ENCODE results near the gene TSC22D1.

Gene TSC22D1

DNA sequence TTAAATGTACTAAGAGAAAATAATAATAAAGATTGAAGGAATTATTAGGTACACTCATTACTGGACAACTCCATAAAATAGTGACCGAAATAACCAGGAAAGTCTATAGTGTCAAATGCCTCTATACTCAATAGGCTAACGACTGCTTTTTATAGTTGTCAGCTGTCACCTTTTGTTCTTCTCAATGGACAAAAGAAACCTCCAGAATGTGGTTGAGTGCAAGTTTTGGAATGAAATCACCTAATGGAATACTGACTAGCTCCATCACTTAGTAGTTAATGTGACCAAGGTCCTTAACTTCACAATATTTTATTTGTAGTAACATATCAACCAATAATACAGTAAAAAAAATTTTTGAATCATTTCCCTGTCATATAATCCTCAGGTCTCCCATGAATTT is 18.1 kb downstream of the TSC22D1 start:
- Histone ChIP-seq H3K9ac (ENCODE audit: low read length) (no peak overlapping the region), H3K4me1 (ENCODE audit: low read length) (no peaks in the 10 kb centered on the region), H3K27ac (ENCODE audit: low read length) (no peak overlapping the region), H4K20me1 (ENCODE audit: insufficient read depth, low read length) (no peaks in the 10 kb centered on the region), H3K4me2 (ENCODE audit: low read depth, low read length) (no peak overlapping the region), H3F3A (ENCODE audit: insufficient read depth, low read length) (no peaks in the 10 kb centered on the region), H3K79me2 (ENCODE audit: low read length) (no peaks in the 10 kb centered on the region), H3K27me3 (replicated peaks; ENCODE audit: insufficient read depth, low read length) (no peaks in the 10 kb centered on the region), H3K36me3 (replicated peaks; ENCODE audit: insufficient read depth, low read length) (no peaks in the 10 kb centered on the region), H3K9me2 (replicated peaks; ENCODE audit: insufficient read depth, low read length) (no peaks in the 10 kb centered on the region), H2AFZ (ENCODE audit: low read length) (no peak overlapping the region), H3K4me3 (ENCODE audit: low read length) (no peak overlapping the region), H3K9me3 (replicated peaks; ENCODE audit: insufficient read depth, low read length) (no peaks in the 10 kb centered on the region)
- no peak for TF ChIP-seq EZH2phosphoT487 (IDR thresholded peaks at IDR 0.05; ENCODE audit: low read length)
- TF ChIP-seq EZH2 (optimal IDR thresholded peaks at IDR 0.05; ENCODE audit: low read depth, low read length), result no peak
- TF ChIP-seq, protein P1, sequence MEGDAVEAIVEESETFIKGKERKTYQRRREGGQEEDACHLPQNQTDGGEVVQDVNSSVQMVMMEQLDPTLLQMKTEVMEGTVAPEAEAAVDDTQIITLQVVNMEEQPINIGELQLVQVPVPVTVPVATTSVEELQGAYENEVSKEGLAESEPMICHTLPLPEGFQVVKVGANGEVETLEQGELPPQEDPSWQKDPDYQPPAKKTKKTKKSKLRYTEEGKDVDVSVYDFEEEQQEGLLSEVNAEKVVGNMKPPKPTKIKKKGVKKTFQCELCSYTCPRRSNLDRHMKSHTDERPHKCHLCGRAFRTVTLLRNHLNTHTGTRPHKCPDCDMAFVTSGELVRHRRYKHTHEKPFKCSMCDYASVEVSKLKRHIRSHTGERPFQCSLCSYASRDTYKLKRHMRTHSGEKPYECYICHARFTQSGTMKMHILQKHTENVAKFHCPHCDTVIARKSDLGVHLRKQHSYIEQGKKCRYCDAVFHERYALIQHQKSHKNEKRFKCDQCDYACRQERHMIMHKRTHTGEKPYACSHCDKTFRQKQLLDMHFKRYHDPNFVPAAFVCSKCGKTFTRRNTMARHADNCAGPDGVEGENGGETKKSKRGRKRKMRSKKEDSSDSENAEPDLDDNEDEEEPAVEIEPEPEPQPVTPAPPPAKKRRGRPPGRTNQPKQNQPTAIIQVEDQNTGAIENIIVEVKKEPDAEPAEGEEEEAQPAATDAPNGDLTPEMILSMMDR (IDR thresholded peaks at IDR 0.05; ENCODE audit: low read length), result no peak
- no peak for DNase-seq

DNA sequence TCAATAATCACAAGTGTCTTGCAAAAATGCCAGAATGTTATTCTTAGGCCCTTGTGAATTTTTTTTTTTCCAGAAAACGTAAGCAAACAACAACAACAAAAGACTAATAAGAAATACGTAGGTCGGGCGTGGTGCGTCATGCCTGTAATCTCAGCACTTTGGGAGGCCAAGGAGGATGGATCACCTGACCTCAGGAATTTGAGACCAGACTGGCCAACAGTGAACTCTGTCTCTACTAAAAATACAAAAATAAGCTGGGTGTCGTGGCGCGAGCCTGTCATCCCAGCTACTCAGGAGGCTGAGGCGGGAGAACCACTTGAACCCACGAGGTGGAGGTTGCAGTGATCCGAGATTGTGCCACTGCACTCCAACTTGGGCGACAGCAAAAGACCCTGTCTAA is 20.9 kb downstream of the TSC22D1 start:
- H2AFZ ChIP-seq (ENCODE audit: low read length), result no peak overlapping the region
- TF ChIP-seq EZH2 (optimal IDR thresholded peaks at IDR 0.05; ENCODE audit: low read depth, low read length) (no peak), EZH2phosphoT487 (IDR thresholded peaks at IDR 0.05; ENCODE audit: low read length) (no peak)
- TF ChIP-seq, protein P1 (IDR thresholded peaks at IDR 0.05; ENCODE audit: low read length), result no peak
- H3K9ac ChIP-seq (ENCODE audit: low read length), result no peak overlapping the region
- H3K9me3 ChIP-seq (replicated peaks; ENCODE audit: insufficient read depth, low read length), result no peaks in the 10 kb centered on the region
- no peaks in the 10 kb centered on the region for H3K79me2 ChIP-seq (ENCODE audit: low read length)
- no peaks in the 10 kb centered on the region for H3K4me1 ChIP-seq (ENCODE audit: low read length)
- H3K4me3 ChIP-seq (ENCODE audit: low read length), result no peak overlapping the region
- no peaks in the 10 kb centered on the region for H3K27me3 ChIP-seq (replicated peaks; ENCODE audit: insufficient read depth, low read length)
- H3F3A ChIP-seq (ENCODE audit: insufficient read depth, low read length), result no peaks in the 10 kb centered on the region
- no peaks in the 10 kb centered on the region for H3K9me2 ChIP-seq (replicated peaks; ENCODE audit: insufficient read depth, low read length)
- H4K20me1 ChIP-seq (ENCODE audit: insufficient read depth, low read length), result no peaks in the 10 kb centered on the region
- H3K27ac ChIP-seq (ENCODE audit: low read length), result no peak overlapping the region
- no peak overlapping the region for H3K4me2 ChIP-seq (ENCODE audit: low read depth, low read length)
- H3K36me3 ChIP-seq (replicated peaks; ENCODE audit: insufficient read depth, low read length), result no peaks in the 10 kb centered on the region
- DNase-seq, result no peak

DNA sequence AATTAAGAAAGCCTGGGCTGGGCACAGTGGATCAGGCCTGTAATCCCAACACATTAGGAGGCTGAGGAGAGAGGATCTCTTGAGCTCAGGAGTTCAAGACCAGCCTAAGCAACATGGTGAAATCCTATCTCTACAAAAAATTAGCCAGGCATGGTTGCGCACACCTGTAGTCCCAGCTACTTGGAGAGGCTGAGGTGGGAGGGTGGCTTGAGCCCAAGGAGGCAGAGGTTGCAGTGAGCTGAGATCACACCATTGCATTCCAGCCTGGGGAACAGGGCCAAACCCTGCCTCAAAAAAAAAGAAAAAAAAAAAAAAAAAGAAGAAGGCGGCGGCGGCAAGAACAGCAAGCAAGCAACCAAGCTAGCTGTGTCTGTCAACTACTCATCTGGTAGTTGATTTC is 26.7 kb downstream of the TSC22D1 start:
- no peaks in the 10 kb centered on the region for H4K20me1 ChIP-seq (ENCODE audit: insufficient read depth, low read length)
- no peaks in the 10 kb centered on the region for H3K4me1 ChIP-seq (ENCODE audit: low read length)
- no peaks in the 10 kb centered on the region for H3F3A ChIP-seq (ENCODE audit: insufficient read depth, low read length)
- H3K27ac ChIP-seq (ENCODE audit: low read length), result no peak overlapping the region
- H3K9me2 ChIP-seq (replicated peaks; ENCODE audit: insufficient read depth, low read length), result no peaks in the 10 kb centered on the region
- no peak overlapping the region for H3K9ac ChIP-seq (ENCODE audit: low read length)
- no peak overlapping the region for H3K4me3 ChIP-seq (ENCODE audit: low read length)
- DNase-seq, result no peak
- H3K9me3 ChIP-seq (replicated peaks; ENCODE audit: insufficient read depth, low read length), result no peaks in the 10 kb centered on the region
- H3K79me2 ChIP-seq (ENCODE audit: low read length), result no peaks in the 10 kb centered on the region
- no peaks in the 10 kb centered on the region for H3K36me3 ChIP-seq (replicated peaks; ENCODE audit: insufficient read depth, low read length)
- H3K27me3 ChIP-seq (replicated peaks; ENCODE audit: insufficient read depth, low read length), result no peaks in the 10 kb centered on the region
- TF ChIP-seq, protein P1 (IDR thresholded peaks at IDR 0.05; ENCODE audit: low read length), result no peak
- TF ChIP-seq EZH2 (optimal IDR thresholded peaks at IDR 0.05; ENCODE audit: low read depth, low read length) (no peak), EZH2phosphoT487 (IDR thresholded peaks at IDR 0.05; ENCODE audit: low read length) (no peak)
- H2AFZ ChIP-seq (ENCODE audit: low read length), result no peak overlapping the region
- H3K4me2 ChIP-seq (ENCODE audit: low read depth, low read length), result no peak overlapping the region

Data from MM.1S (cell line).